ENCODE data around the gene KANK3.
"Not testable (repeated sequence)": the region's sequence is repeated elsewhere in the genome, so short reads cannot be mapped to it uniquely, and the experiment has no call there.

Gene KANK3

DNA sequence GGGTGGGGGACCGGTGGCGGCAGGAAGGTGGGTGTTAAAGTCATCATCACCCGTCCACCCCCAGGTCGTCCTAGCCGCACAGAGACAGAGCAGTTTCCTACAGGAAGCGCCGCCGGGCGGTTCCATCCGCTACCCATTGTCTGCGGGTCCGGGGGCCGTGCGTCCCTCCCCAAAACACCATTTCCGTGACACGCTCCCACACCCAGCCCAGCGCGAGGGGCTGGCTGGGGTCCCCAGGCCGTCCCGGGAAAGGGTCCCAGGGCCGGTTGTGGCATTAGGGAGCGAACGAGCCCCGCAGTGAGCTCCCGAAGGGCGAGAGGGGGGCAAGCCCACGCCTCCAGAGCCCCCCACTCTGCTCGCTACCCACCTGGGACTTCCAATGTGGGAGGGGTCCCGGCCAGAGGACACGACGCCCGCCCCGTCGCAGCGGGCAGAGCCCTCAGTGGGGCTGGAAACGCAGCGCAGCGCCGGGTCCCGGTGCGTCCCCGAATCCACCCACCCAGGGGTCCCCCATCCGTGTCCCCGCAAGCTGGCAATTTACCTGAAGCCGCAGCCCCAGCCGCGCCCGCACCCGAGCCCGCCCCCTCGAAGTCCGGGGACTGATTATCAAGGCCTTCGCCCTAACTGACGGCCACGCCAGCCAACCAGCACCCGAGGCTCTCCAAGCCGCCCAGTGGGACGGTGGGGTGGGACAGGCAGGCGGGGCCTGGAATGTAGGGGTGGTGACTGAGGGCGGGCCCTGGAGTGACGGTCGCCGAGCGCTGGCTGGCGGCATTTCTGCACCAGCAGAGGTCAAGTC is at the start of gene KANK3:
KANK3 (minus strand) TSS at position 579 of the 799 bp plus-strand sequence. CDS start 5,434 bp downstream, outside the sequence.
- peak; percentile 39 to 60 for DNase-seq

GRCh38 chr19:8392017-8392591 is 49.0 kb upstream of the KANK3 start:
- no peak for DNase-seq

- DNase-seq: no peak
Observed at GRCh38 chr19:8391198-8392016, 48.3 kb upstream of the KANK3 start.

- peak; percentile 80 to 97 for DNase-seq
Observed at GRCh38 chr19:8390617-8390981, 47.5 kb upstream of the KANK3 start.

DNA sequence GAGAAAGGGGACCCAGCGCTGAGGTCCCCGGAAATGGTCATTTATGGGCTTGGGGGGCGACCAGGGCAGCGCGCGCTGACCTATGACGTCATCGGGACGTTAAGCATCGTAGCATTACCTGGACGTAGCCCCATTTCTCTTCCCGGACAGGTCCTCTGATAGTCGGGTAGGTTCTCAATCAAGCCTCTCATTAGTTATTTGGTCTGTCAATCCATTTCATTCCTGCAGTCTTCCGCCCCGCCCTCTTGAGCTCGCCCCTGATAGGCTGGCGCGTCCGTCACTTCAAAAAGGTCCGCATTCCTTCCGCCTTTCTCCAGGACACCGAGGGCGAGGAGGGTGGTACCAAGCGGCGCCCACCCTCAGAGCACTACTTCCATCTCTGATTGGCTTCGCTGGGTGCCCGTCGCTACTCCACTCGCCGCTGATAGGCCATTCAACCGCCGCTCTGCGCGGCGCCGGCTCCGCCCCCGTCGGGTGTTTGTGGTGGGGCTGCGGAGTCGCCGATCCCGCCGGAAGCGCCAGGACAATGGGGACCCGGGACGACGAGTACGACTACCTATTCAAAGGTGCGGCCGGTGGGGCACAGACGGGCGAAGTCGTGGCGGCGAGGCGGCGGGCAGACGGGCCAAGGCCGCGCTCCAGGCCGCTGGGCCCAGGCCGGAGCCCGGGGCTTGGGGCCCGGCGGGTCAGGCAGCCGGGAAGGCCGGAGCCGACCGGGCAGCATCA is 47.0 kb upstream of the KANK3 start, which contains the start of gene RAB11B:
RAB11B (plus strand) TSS at position 470 of the 726 bp plus-strand sequence; CDS start at position 527, 57 bp downstream.
- DNase-seq: peak; percentile 86 to 100

GRCh38 chr19:8388612-8388958 is 45.5 kb upstream of the KANK3 start:
- DNase-seq: no peak

DNA sequence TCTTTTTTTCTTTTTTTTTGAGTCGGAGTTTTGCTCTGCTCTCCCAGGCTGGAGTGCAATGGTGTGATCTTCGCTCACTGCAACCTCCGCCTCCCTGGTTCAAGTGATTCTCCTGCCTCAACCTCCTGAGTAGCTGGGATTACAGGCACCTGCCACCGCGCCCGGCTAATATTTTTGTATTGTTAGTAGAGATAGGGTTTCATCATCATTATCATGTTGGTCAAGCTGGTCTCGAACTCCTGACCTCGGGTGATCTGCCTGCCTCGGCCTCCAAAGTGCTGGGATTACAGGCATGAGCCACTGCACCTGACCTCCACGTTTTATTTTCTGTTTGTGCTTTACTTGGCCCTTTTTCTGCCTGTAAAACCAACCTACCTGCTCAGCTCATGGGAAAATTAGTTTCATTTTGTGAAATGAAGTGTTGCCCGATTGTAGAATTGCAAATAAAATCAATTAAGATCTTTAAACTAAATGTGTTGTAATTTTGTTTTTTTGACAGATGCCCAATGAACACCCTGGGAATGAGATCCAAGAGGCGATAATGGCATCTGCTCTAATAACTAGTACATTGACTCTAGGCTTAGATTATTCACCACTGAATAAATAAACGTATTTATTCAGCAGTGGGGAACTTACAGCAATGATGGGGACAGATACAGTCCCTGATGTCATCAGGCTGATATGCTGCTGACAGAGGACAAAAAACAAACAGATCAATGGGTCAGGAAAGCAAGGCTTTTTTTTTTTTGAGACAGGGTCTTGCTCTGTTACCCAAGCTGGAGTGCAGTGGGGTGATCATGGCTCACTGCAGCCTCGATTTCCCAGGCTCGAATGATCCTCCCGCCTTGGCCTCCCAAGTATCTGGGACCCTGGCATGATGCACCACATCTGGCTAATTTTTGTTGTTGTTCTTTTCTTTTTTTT is 44.9 kb upstream of the KANK3 start:
- DNase-seq: no peak

- DNase-seq: no peak
Observed at GRCh38 chr19:8386990-8387389, 43.9 kb upstream of the KANK3 start.

DNA sequence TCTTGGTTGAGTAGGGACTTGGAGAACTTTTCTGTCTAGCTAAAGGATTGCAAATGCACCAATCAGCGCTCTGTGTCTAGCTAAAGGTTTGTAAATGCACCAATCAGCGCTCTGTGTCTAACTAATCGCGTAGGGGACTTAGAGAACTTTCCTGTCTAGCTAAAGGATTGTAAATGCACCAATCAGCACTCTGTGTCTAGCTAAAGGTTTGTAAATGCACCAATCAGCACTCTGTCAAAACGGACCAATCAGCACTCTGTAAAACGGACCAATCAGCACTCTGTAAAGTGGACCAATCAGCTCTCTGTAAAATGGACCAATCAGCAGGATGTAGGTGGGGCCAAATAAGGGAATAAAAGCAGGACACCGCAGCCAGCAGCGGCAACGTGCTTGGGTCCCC is 43.4 kb upstream of the KANK3 start:
- DNase-seq: not testable (repeated sequence)

DNA sequence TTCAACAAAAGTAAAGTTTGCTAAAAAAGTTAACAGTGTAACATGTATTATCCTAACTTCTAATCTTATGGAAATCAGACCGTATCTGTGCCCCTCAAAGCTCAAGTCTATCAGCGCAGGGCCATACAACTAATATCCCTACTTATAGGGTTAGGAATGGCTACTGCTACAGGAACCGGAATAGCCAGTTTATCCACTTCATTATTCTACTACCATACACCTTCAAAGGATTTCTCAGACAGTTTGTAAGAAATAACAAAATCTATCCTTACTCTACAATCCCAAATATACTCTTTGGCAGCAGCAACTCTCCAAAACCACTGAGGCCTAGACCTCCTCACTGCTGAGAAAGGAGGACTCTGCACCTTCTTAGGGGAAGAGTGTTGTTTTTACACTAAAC is 42.5 kb upstream of the KANK3 start:
- not testable (repeated sequence) for DNase-seq

DNA sequence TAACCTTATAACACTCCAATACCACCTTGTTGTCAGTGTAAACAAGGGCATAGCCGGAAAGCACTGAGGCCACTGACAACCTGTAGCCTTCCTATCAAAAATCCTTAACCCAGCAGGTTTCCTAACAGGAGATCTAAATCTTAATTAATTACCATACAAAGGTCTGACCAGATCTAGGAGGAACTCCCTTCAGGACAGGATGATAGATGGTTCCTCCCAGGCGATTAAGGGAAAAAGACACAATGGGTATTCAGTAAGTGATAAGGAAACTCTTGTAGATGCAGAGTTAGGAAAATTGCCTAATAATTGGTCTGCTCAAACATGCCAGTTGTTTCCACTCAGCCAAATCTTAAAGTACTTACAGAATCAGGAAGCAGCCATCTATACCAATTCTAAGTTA is 42.0 kb upstream of the KANK3 start:
- DNase-seq: not testable (repeated sequence)

- DNase-seq: not testable (repeated sequence)
Observed at GRCh38 chr19:8384569-8384968, 41.5 kb upstream of the KANK3 start.

GRCh38 chr19:8379156-8379891 is 36.3 kb upstream of the KANK3 start:
- not testable (repeated sequence) for DNase-seq

- DNase-seq: no peak
Observed at GRCh38 chr19:8377598-8377997, 34.5 kb upstream of the KANK3 start.

GRCh38 chr19:8376373-8376974 is 33.4 kb upstream of the KANK3 start:
- not testable (repeated sequence) for DNase-seq

DNA sequence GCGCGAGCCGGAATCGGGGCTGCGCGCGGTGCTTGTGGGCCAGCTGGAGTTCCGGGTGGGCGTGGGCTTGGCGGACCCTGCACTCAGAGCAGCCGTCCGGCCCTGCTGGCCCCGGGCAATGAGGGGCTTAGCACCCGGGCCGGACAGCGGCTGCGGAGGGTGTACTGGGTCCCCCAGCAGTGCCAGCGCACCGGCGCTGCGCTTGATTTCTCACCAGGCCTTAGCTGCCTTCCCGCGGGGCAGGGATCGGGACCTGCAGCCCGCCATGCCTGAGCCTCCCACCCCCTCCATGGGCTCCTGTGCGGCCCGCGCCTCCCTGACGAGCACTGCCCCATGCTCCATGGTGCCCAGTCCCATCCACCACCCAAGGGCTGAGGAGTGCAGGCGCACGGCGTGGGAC is 32.7 kb upstream of the KANK3 start:
- DNase-seq: not testable (repeated sequence)

DNA sequence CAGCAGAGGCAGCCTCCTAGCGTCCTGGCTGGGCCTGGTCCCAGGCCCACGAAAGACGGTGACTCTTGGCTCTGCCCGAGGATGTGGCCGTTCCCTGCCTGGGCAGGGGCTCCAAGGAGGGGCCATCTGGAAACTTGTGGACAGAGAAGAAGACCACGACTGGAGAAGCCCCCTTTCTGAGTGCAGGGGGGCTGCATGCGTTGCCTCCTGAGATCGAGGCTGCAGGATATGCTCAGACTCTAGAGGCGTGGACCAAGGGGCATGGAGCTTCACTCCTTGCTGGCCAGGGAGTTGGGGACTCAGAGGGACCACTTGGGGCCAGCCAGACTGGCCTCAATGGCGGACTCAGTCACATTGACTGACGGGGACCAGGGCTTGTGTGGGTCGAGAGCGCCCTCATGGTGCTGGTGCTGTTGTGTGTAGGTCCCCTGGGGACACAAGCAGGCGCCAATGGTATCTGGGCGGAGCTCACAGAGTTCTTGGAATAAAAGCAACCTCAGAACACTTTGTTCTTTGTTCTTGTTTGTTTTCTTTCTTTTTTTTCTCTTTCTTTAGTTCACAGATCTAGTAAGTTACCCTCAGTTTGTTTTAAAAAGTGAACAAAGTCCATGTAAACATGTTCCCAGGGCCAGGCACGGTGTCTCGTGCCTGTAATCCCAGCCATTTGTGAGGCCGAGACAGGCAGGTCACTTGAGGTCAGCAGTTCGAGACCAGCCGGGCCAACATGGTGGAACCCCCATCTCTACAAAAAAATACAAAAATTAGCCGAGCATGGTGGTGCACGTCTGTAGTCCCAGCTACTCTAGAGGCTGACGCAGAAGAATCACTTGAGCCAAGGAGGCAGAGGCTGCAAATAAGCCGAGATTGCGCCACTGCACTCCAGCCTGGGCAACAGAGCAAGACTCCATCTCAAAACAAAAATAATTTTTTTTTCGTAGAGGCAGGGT is 31.1 kb upstream of the KANK3 start:
- DNase-seq: no peak

GRCh38 chr19:8371011-8371804 is 28.1 kb upstream of the KANK3 start:
- no peak for DNase-seq
